ENCODE results near the gene NARS2.

DNA sequence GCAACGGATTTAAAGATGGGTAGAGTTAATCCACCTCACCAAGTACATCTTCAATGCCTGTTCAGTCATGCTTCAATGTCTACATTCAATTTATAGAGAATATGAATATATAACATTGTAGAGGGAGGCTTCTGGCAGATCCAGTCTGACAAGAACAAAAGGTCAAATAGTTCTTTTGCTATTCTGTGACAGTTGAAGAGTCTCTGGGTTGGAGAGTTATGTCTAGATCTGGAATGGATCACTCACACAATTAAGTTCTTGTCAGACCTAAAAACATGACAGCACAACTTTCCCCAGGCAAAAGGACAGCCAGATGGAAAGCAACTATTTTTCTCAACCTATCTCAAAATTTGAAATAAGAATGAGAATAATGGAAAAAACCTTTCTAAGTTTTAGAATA is 141.7 kb downstream of the NARS2 start:
- TF ChIP-seq, protein P1, sequence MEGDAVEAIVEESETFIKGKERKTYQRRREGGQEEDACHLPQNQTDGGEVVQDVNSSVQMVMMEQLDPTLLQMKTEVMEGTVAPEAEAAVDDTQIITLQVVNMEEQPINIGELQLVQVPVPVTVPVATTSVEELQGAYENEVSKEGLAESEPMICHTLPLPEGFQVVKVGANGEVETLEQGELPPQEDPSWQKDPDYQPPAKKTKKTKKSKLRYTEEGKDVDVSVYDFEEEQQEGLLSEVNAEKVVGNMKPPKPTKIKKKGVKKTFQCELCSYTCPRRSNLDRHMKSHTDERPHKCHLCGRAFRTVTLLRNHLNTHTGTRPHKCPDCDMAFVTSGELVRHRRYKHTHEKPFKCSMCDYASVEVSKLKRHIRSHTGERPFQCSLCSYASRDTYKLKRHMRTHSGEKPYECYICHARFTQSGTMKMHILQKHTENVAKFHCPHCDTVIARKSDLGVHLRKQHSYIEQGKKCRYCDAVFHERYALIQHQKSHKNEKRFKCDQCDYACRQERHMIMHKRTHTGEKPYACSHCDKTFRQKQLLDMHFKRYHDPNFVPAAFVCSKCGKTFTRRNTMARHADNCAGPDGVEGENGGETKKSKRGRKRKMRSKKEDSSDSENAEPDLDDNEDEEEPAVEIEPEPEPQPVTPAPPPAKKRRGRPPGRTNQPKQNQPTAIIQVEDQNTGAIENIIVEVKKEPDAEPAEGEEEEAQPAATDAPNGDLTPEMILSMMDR (IDR thresholded peaks at IDR 0.05), result no peak
- no peak for TF ChIP-seq POLR2A (IDR thresholded peaks at IDR 0.05)

Measured in ovary (tissue), 3 donors.